ENCODE measurements around the gene ARHGEF6.

ARHGEF6 gene

DNA sequence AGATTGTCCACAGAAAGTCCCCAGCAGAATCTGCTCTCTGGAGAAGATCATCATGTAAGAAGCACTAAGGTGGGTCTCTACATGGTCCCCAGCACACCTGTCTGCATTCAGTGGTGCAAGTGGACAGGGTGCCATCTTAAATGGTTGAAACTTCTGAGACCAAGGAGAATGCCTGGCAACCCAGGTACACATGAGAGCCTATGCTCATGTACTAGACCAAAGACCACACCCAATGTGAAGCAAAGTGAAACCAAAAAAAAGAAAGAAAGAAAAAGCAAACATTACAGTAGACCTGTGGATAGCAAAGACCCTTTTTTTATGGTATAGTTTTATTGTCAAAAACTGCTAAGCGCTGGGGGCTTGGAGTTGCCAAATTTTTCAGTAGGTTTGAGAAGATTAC is 117.8 kb downstream of the ARHGEF6 start:
- DNase-seq (ENCODE audit: low read depth), result no peak
- no peak for TF ChIP-seq MYC (IDR thresholded peaks at IDR 0.05; ENCODE audit: low read depth, low read length)
- TF ChIP-seq POLR2A (IDR thresholded peaks at IDR 0.05; ENCODE audit: extremely low read depth, insufficient read length), result no peak
- TF ChIP-seq MAX (IDR thresholded peaks at IDR 0.05; ENCODE audit: low read depth, low read length), result no peak
- TF ChIP-seq, protein P1, sequence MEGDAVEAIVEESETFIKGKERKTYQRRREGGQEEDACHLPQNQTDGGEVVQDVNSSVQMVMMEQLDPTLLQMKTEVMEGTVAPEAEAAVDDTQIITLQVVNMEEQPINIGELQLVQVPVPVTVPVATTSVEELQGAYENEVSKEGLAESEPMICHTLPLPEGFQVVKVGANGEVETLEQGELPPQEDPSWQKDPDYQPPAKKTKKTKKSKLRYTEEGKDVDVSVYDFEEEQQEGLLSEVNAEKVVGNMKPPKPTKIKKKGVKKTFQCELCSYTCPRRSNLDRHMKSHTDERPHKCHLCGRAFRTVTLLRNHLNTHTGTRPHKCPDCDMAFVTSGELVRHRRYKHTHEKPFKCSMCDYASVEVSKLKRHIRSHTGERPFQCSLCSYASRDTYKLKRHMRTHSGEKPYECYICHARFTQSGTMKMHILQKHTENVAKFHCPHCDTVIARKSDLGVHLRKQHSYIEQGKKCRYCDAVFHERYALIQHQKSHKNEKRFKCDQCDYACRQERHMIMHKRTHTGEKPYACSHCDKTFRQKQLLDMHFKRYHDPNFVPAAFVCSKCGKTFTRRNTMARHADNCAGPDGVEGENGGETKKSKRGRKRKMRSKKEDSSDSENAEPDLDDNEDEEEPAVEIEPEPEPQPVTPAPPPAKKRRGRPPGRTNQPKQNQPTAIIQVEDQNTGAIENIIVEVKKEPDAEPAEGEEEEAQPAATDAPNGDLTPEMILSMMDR (IDR thresholded peaks at IDR 0.05; ENCODE audit: low read depth, low read length), result no peak
- H3K4me3 ChIP-seq (ENCODE audit: low read depth, low read length), result no peak overlapping the region

GRCh38 chrX:136662104-136662503 is 118.6 kb downstream of the ARHGEF6 start:
- TF ChIP-seq, protein P1 (IDR thresholded peaks at IDR 0.05; ENCODE audit: low read depth, low read length), result no peak
- TF ChIP-seq MAX (IDR thresholded peaks at IDR 0.05; ENCODE audit: low read depth, low read length) (no peak), POLR2A (IDR thresholded peaks at IDR 0.05; ENCODE audit: extremely low read depth, insufficient read length) (no peak), MYC (IDR thresholded peaks at IDR 0.05; ENCODE audit: low read depth, low read length) (no peak)
- no peak overlapping the region for H3K4me3 ChIP-seq (ENCODE audit: low read depth, low read length)
- no peak for DNase-seq (ENCODE audit: low read depth)

DNA sequence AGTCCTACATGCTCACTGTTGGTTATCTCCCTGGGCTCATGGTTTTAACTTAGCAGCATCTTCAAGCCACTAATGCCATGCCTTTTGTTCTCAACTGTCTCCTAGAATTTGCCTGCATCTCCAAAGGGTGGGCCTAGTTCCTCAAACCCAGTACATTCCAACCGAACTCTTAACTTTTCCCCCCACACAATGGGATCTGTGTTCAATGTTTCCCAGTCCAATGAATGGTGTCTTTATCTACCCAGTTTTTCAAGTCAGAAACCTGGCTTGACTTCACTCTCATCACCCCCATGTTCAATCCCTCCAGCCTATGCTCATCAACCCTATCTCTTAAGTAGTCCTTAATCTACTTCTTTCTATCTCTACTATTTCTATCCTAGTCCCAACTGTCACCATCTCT is 119.8 kb downstream of the ARHGEF6 start:
- TF ChIP-seq MAX (IDR thresholded peaks at IDR 0.05; ENCODE audit: low read depth, low read length) (no peak), MYC (IDR thresholded peaks at IDR 0.05; ENCODE audit: low read depth, low read length) (no peak), POLR2A (IDR thresholded peaks at IDR 0.05; ENCODE audit: extremely low read depth, insufficient read length) (no peak)
- TF ChIP-seq, protein P1 (IDR thresholded peaks at IDR 0.05; ENCODE audit: low read depth, low read length), result no peak
- no peak for DNase-seq (ENCODE audit: low read depth)

DNA sequence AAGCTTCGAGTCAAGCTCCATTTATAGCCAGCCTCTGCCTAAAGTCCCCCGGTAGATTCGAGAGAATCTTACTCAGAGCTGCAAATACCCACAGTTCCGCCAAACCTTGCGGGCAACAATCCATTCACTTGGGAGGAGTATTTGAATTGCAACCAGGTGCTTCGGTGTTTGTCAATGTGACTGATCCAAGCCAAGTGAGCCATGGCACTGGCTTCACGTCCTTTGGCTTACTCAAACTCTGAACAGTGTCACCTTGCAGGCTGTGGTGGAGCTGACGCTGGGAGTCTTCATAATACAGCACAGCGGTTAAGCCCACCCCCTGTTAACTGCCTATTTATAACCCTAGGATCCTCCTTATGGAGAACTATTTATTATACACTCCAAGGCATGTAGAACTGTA is 121.6 kb downstream of the ARHGEF6 start:
- TF ChIP-seq MAX (IDR thresholded peaks at IDR 0.05; ENCODE audit: low read depth, low read length), result no peak
- TF ChIP-seq, protein P1 (IDR thresholded peaks at IDR 0.05; ENCODE audit: low read depth, low read length), result no peak
- TF ChIP-seq POLR2A (IDR thresholded peaks at IDR 0.05; ENCODE audit: extremely low read depth, insufficient read length), result no peak
- TF ChIP-seq MYC (IDR thresholded peaks at IDR 0.05; ENCODE audit: low read depth, low read length), result no peak
- H3K4me3 ChIP-seq (ENCODE audit: low read depth, low read length), result no peak overlapping the region
- no peak for DNase-seq (ENCODE audit: low read depth)

More for the DNA sequence above, 119.8 kb downstream of the ARHGEF6 start:
- no peak overlapping the region for H3K4me3 ChIP-seq (ENCODE audit: low read depth, low read length)

GRCh38 chrX:136658151-136658550 is 122.6 kb downstream of the ARHGEF6 start:
- H3K4me3 ChIP-seq (ENCODE audit: low read depth, low read length), result no peak overlapping the region
- DNase-seq (ENCODE audit: low read depth), result no peak
- TF ChIP-seq, protein P1 (IDR thresholded peaks at IDR 0.05; ENCODE audit: low read depth, low read length), result no peak
- TF ChIP-seq MYC (IDR thresholded peaks at IDR 0.05; ENCODE audit: low read depth, low read length), result no peak
- TF ChIP-seq MAX (IDR thresholded peaks at IDR 0.05; ENCODE audit: low read depth, low read length), result no peak
- TF ChIP-seq POLR2A (IDR thresholded peaks at IDR 0.05; ENCODE audit: extremely low read depth, insufficient read length), result no peak
